H1 (cell line): ENCODE data around the gene FNDC10. TPM values are rescaled to one million over a fixed set of nuclear protein-coding genes. Genes with fewer than 3 reads are reported as not detected.
"Not testable (repeated sequence)": the region's sequence is repeated elsewhere in the genome, so short reads cannot be mapped to it uniquely, and the experiment has no call there.

ENCODE experiments used
- CTCF ChIA-PET: fragments of 300-600 bp; sonication (Branson Sonifier 250); formaldehyde crosslinking; loops from one replicate; lab custom pipeline; 2021; ENCODE audit not compliant: partially characterized antibody; lab: Charles Lee
- POLR2A ChIA-PET: fragments of 300-600 bp; sonication (Branson Sonifier 250); formaldehyde crosslinking; loops from one replicate; lab custom pipeline; 2021; ENCODE audit warnings: inconsistent platforms; ENCODE audit not compliant: partially characterized antibody; lab: Charles Lee
- DNase-seq, 2 experiments: peaks; one replicate each; pipeline versions ENCODE4 v3.0.0 to v3.0.0-alpha.2; 2010 to 2022; ENCODE audit warnings: low spot score in 2 of 2, low read depth in 1 of 2, mixed read lengths in 1 of 2
- FAIRE-seq: peaks from 2 replicates; lab custom pipeline; 2011; peaks lifted over from hg19 to GRCh38; lab: Jason Lieb, UNC
- H2AFZ ChIP-seq: 2 replicates; pipeline ENCODE4 v1.8.1; 2012; ENCODE audit warnings: low read length, inconsistent platforms
- H2AK5ac ChIP-seq: 2 replicates; pipeline ENCODE4 v1.6.1; 2013; ENCODE audit warnings: low read depth, low read length
- H2BK120ac ChIP-seq: replicated peaks from 2 replicates; pipeline ENCODE3; 2013; ENCODE audit warnings: low read depth, low read length, inconsistent platforms
- H2BK12ac ChIP-seq: 2 replicates; pipeline ENCODE4 v1.6.1; 2013; ENCODE audit warnings: low read depth, low read length
- H2BK15ac ChIP-seq: 2 replicates; pipeline ENCODE4 v1.6.1; 2013; ENCODE audit warnings: low read length
- H2BK20ac ChIP-seq: 2 replicates; pipeline ENCODE4 v1.6.1; 2013; ENCODE audit warnings: low read length
- H2BK5ac ChIP-seq: 2 replicates; pipeline ENCODE4 v1.6.1; 2013; ENCODE audit warnings: low read depth, low read length
- H3K14ac ChIP-seq: 2 replicates; pipeline ENCODE4 v1.6.1; 2013; ENCODE audit warnings: inconsistent platforms; ENCODE audit not compliant: insufficient read length
- H3K18ac ChIP-seq: 2 replicates; pipeline ENCODE4 v1.6.1; 2013; ENCODE audit warnings: low read length; ENCODE audit errors: extremely low read depth
- H3K23ac ChIP-seq: 2 replicates; pipeline ENCODE4 v1.6.1; 2013; ENCODE audit warnings: inconsistent platforms; ENCODE audit not compliant: insufficient read length
- H3K23me2 ChIP-seq: 2 replicates; pipeline ENCODE4 v1.6.1; 2013; ENCODE audit warnings: low read depth, low read length
- H3K27ac ChIP-seq: 2 replicates; pipeline ENCODE4 v1.6.1; 2011; ENCODE audit warnings: low read depth, low read length, inconsistent platforms
- H3K27me3 ChIP-seq, 4 experiments: replicated peaks in 1 of 4; 1 replicate in 1 of 4; 2 replicates in 3 of 4; pipeline versions ENCODE4 v1.6.1 to v1.8.1; 2011 to 2013; ENCODE audit warnings: low read length in 3 of 4, mild to moderate bottlenecking in 3 of 4, inconsistent platforms in 2 of 4, mixed read lengths in 2 of 4, moderate library complexity in 1 of 4; ENCODE audit not compliant: control insufficient read depth in 3 of 4, insufficient read depth in 3 of 4; ENCODE audit errors: extremely low read depth in 1 of 4
- H3K36me3 ChIP-seq, 4 experiments: 2 replicates each; pipeline versions ENCODE4 v1.6.1 to v1.8.1; 2011 to 2013; ENCODE audit warnings: mild to moderate bottlenecking in 4 of 4, low read length in 3 of 4, moderate library complexity in 2 of 4, control low read depth in 1 of 4, inconsistent platforms in 1 of 4; ENCODE audit not compliant: insufficient read depth in 4 of 4, control insufficient read depth in 2 of 4
- H3K4ac ChIP-seq: replicated peaks from 2 replicates; pipeline ENCODE3; 2013; ENCODE audit warnings: low read length, low read depth, mixed read lengths, inconsistent platforms; ENCODE audit not compliant: insufficient read length
- H3K4me1 ChIP-seq, 4 experiments: replicated peaks in 1 of 4; 1 replicate in 1 of 4; 2 replicates in 3 of 4; pipeline versions ENCODE4 v1.6.1 to v1.8.1; 2011 to 2013; ENCODE audit warnings: low read length in 3 of 4, inconsistent platforms in 2 of 4, mixed read lengths in 1 of 4; ENCODE audit not compliant: insufficient read depth in 4 of 4, control insufficient read depth in 3 of 4
- H3K4me2 ChIP-seq, 2 experiments: 2 replicates each; pipeline versions ENCODE4 v1.6.1 to v1.8.1; 2011 to 2013; ENCODE audit warnings: low read depth in 2 of 2, low read length in 2 of 2, control low read depth in 1 of 2, inconsistent platforms in 1 of 2, mild to moderate bottlenecking in 1 of 2; ENCODE audit not compliant: insufficient read depth in 1 of 2
- H3K4me3 ChIP-seq, 4 experiments: fragments of 200-600, 300-600 bp in 1 of 4; sonication (generic), shearing (Covaris generic), sonication (Bioruptor Twin) in 1 of 4; 2 replicates each; pipeline versions ENCODE4 v1.5.1 to v1.8.1; 2011 to 2016; ENCODE audit warnings: low read length in 4 of 4, low read depth in 3 of 4, control low read depth in 2 of 4, inconsistent platforms in 2 of 4, mild to moderate bottlenecking in 2 of 4, mixed read lengths in 1 of 4, moderate library complexity in 1 of 4; ENCODE audit not compliant: insufficient read depth in 2 of 4; ENCODE audit errors: extremely low read depth in 1 of 4
- H3K56ac ChIP-seq: replicated peaks from 2 replicates; pipeline ENCODE3; 2013; ENCODE audit warnings: low read depth, mild to moderate bottlenecking, mixed read lengths, low read length, inconsistent platforms; ENCODE audit not compliant: insufficient read length
- H3K79me1 ChIP-seq: 2 replicates; pipeline ENCODE4 v1.6.1; 2013; ENCODE audit warnings: low read depth, low read length, control low read depth
- H3K79me2 ChIP-seq, 2 experiments: 2 replicates each; pipeline versions ENCODE4 v1.6.1 to v1.8.1; 2012 to 2013; ENCODE audit warnings: low read length in 2 of 2, mild to moderate bottlenecking in 2 of 2, inconsistent platforms in 1 of 2; ENCODE audit not compliant: insufficient read depth in 2 of 2, control insufficient read depth in 1 of 2
- H3K9ac ChIP-seq, 4 experiments: replicated peaks in 1 of 4; 1 replicate in 1 of 4; 2 replicates in 3 of 4; pipeline versions ENCODE4 v1.6.1 to v1.8.1; 2011 to 2013; ENCODE audit warnings: low read depth in 3 of 4, low read length in 3 of 4, control low read depth in 2 of 4, mild to moderate bottlenecking in 2 of 4, moderate library complexity in 2 of 4, inconsistent platforms in 1 of 4; ENCODE audit errors: extremely low read depth in 1 of 4
- H3K9me3 ChIP-seq, 2 experiments: 2 replicates each; pipeline versions ENCODE4 v1.6.1 to v1.8.1; 2012 to 2013; ENCODE audit warnings: mild to moderate bottlenecking in 2 of 2, moderate library complexity in 2 of 2, control low read depth in 1 of 2, inconsistent platforms in 1 of 2, low read depth in 1 of 2, low read length in 1 of 2, mixed read lengths in 1 of 2; ENCODE audit not compliant: insufficient read depth in 2 of 2
- H4K20me1 ChIP-seq, 2 experiments: replicated peaks in 1 of 2; 2 replicates each; pipeline versions ENCODE3 to v1.8.1; 2011 to 2013; ENCODE audit warnings: inconsistent platforms in 2 of 2, low read length in 2 of 2, mild to moderate bottlenecking in 1 of 2; ENCODE audit not compliant: insufficient read depth in 2 of 2, control insufficient read depth in 1 of 2
- H4K5ac ChIP-seq: 2 replicates; pipeline ENCODE4 v1.6.1; 2013; ENCODE audit warnings: low read length, low read depth, mixed read lengths, inconsistent platforms; ENCODE audit not compliant: insufficient read length
- H4K8ac ChIP-seq: 2 replicates; pipeline ENCODE4 v1.8.0; 2013; ENCODE audit warnings: mild to moderate bottlenecking, moderate library complexity, low read length, inconsistent platforms; ENCODE audit not compliant: insufficient read depth; ENCODE audit errors: extremely low read depth
- H4K91ac ChIP-seq: replicated peaks from 2 replicates; pipeline ENCODE3; 2013; ENCODE audit warnings: low read length, mixed read lengths, inconsistent platforms; ENCODE audit not compliant: insufficient read length
- WGBS, 2 experiments: shearing (Covaris generic) in 1 of 2; methylation state at CpG; one replicate each; pipeline versions ENCODE4 v1.1.6 to v1.1.7; 2013 to 2015; ENCODE audit warnings: low lambda C conversion rate in 2 of 2, mixed read lengths in 2 of 2, inconsistent platforms in 1 of 2, low coverage in 1 of 2, missing lambda C conversion rate in 1 of 2; ENCODE audit not compliant: insufficient replicate concordance in 2 of 2, insufficient coverage in 1 of 2, insufficient read length in 1 of 2; ENCODE audit errors: extremely low coverage in 1 of 2, missing lambda C conversion rate in 1 of 2; 5-methylcytosine and 5-hydroxymethylcytosine counted together
- polyA plus RNA-seq, 7 experiments: library from polyadenylated mRNA; depleted of rRNA in 3 of 7; stranded (reverse) in 5 of 7; unstranded in 2 of 7; fragments of >200 nt in 5 of 7; fragments of 200-250 nt in 2 of 7; gene quantifications; 1 replicate in 5 of 7; 2 replicates in 1 of 7; 4 replicates in 1 of 7; pipeline versions ENCODE4 v1.2.1 to v1.2.3, GENCODE V29; 2011 to 2013; ENCODE audit warnings: missing spikeins in 2 of 7, mixed read lengths in 2 of 7
- total RNA-seq: library from RNA; stranded (reverse); fragmentation: NEBNext Ultra II Directional; extraction: Animal tissue kit (Norgen Biotek cat#: 25700); gene quantifications from 2 replicates; pipeline ENCODE4 v1.2.1, GENCODE V29; 2021

The FNDC10 gene
- total and polyA plus RNA-seq, 2 of the 8 experiments (the other 6 are each of a cell fraction or from before 2014, with no cell fraction given), result 19.0 to 21.8 TPM

- H3K4me1 ChIP-seq, H3K79me1 ChIP-seq, H3K27me3 ChIP-seq, H2BK120ac ChIP-seq, H2AFZ ChIP-seq, H3K4ac ChIP-seq, H4K8ac ChIP-seq, POLR2A ChIA-PET, CTCF ChIA-PET, H2BK15ac ChIP-seq, H2AK5ac ChIP-seq, FAIRE-seq, H4K5ac ChIP-seq, H3K4me3 ChIP-seq, H3K14ac ChIP-seq, H4K91ac ChIP-seq, H3K23me2 ChIP-seq, DNase-seq, H2BK12ac ChIP-seq, H3K79me2 ChIP-seq, H3K23ac ChIP-seq, H3K27ac ChIP-seq, H3K9ac ChIP-seq, H2BK20ac ChIP-seq, H3K4me2 ChIP-seq, H2BK5ac ChIP-seq, H3K9me3 ChIP-seq, H3K18ac ChIP-seq, H4K20me1 ChIP-seq, H3K56ac ChIP-seq: not testable (repeated sequence)
- 90% methylated on average over 31 of the region's 37 CpGs; no CpG with 5 or more reads in 1 of the 2 experiments for WGBS, 2 experiments
- H3K36me3 ChIP-seq, result peaks cover 0 to 15% (median 5%) of the 10 kb centered on the region in 4 experiments; a peak in 5 of 8 replicates
Observed at GRCh38 chr1:1636621-1637478, 36.9 kb upstream of the FNDC10 start.
